Activated T-helper 2 cell treated with anti-CD3 and anti-CD28 coated beads, Interferon-gamma antibody, Interleukin-2, Interleukin-4, amounts not matched to agents 10 μg/mL and 5 μg/mL and 100 μg/mL, durations not matched to agents 14 hours and 24 hours and 36 hours (primary cell): Measurements from ENCODE around the gene PXN. TPM values are rescaled to one million over a fixed set of nuclear protein-coding genes. Genes with fewer than 3 reads are reported as not detected.

Experiments used
- DNase-seq: peaks from one replicate; pipeline ENCODE4 v3.0.0; 2021; ENCODE audit warnings: low spot score
- H3K27ac Mint-ChIP-seq: one replicate; pipeline ENCODE4 v1.8.0; 2021; ENCODE audit warnings: mixed read lengths
- H3K27me3 Mint-ChIP-seq: one replicate; pipeline ENCODE4 v1.8.0; 2021; ENCODE audit warnings: low read depth, mixed read lengths
- H3K36me3 Mint-ChIP-seq: one replicate; pipeline ENCODE4 v1.8.0; 2021; ENCODE audit warnings: low read depth, mixed read lengths
- H3K4me1 Mint-ChIP-seq: one replicate; pipeline ENCODE4 v1.8.0; 2021; ENCODE audit warnings: low read depth, mixed read lengths
- H3K4me3 Mint-ChIP-seq: one replicate; pipeline ENCODE4 v1.8.0; 2021; ENCODE audit warnings: low read depth, mild to moderate bottlenecking, moderate library complexity, mixed read lengths
- H3K9me3 Mint-ChIP-seq: one replicate; pipeline ENCODE4 v1.8.0; 2021; ENCODE audit warnings: mixed read lengths
- intact Hi-C: fragments of 100-400 bp; cut with micrococcal nuclease; formaldehyde crosslinking; loops from one replicate; pipeline ENCODE4 v1.15.1; 2023
- total RNA-seq: library from RNA; stranded (reverse); gene quantifications from 2 replicates; pipeline ENCODE4 v1.2.3, GENCODE V29; 2022

Gene PXN
- total RNA-seq: 44.4 and 45.4 TPM in 2 replicates

GRCh38 chr12:120265473-120266179 is at the start of gene PXN:
PXN (minus strand) TSS chr12:120265730; CDS start chr12:120265629, 101 bp downstream.
- peaks cover 10% of the 10 kb centered on the region for H3K36me3 Mint-ChIP-seq

GRCh38 chr12:120314220-120314619 is 48.7 kb upstream of the PXN start:
- H3K27ac Mint-ChIP-seq: no peak overlapping the region
- H3K36me3 Mint-ChIP-seq: no peaks in the 10 kb centered on the region
- no peak for DNase-seq
- intact Hi-C loops: no loop called here
- no peaks in the 10 kb centered on the region for H3K9me3 Mint-ChIP-seq
- H3K4me1 Mint-ChIP-seq: peaks cover 11% of the 10 kb centered on the region
- no peak overlapping the region for H3K4me3 Mint-ChIP-seq
- peaks cover 4% of the 10 kb centered on the region for H3K27me3 Mint-ChIP-seq

More at GRCh38 chr12:120265473-120266179, at the start of gene PXN:
- peak; percentile 85 for DNase-seq
- intact Hi-C loops: loop anchor here (1.0 to 2.0 kb wide), 3 partner anchors 27 to 71 kb away; partner anchors contain the start of gene GCN1
- Mint-ChIP-seq H3K9me3 (no peaks in the 10 kb centered on the region), H3K4me1 (peaks cover 43% of the 10 kb centered on the region), H3K27me3 (no peaks in the 10 kb centered on the region), H3K4me3 (peak within 1 kb of the TSS; percentile 90), H3K27ac (peak within 1 kb of the TSS; percentile 85)

- Mint-ChIP-seq H3K36me3 (peaks cover 6% of the 10 kb centered on the region), H3K27ac (peak within 1 kb of the TSS; percentile 71), H3K9me3 (no peaks in the 10 kb centered on the region), H3K4me3 (peak within 1 kb of the TSS; percentile 86), H3K27me3 (no peaks in the 10 kb centered on the region), H3K4me1 (peaks cover 7% of the 10 kb centered on the region)
- peak; percentile 82 for DNase-seq
- intact Hi-C loops: loop anchor here (1.0 kb wide), 2 partner anchors 9 to 15 kb away; partner anchors contain the start of gene RNU4-1
Measured at GRCh38 chr12:120301962-120302815, 36.7 kb upstream of the PXN start, which contains the start of gene SIRT4. SIRT4 (plus strand) TSS chr12:120302321; CDS start chr12:120303562, 1,241 bp downstream.

- intact Hi-C loops: loop anchor here (1.0 to 2.0 kb wide), 6 partner anchors 9 to 280 kb away; partner anchors contain the start of genes PXN, RPLP0 and SIRT4
- H3K27ac Mint-ChIP-seq: no peak within 1 kb of the TSS
- H3K27me3 Mint-ChIP-seq: peaks cover 9% of the 10 kb centered on the region
- peaks cover 8% of the 10 kb centered on the region for H3K4me1 Mint-ChIP-seq
- no peaks in the 10 kb centered on the region for H3K36me3 Mint-ChIP-seq
- H3K4me3 Mint-ChIP-seq: no peak within 1 kb of the TSS
- H3K9me3 Mint-ChIP-seq: no peaks in the 10 kb centered on the region
- peak; percentile 76 for DNase-seq
Measured at GRCh38 chr12:120292661-120293531, 27.4 kb upstream of the PXN start, which contains the start of gene RNU4-1. RNU4-1 (minus strand) TSS chr12:120293237.

GRCh38 chr12:120292411-120292660 is 26.8 kb upstream of the PXN start:
- no peak overlapping the region for H3K4me3 Mint-ChIP-seq
- H3K4me1 Mint-ChIP-seq: peaks cover 8% of the 10 kb centered on the region
- DNase-seq: no peak
- no peaks in the 10 kb centered on the region for H3K9me3 Mint-ChIP-seq
- intact Hi-C loops: loop anchor here (1.0 to 2.0 kb wide), 4 partner anchors 25 to 280 kb away; partner anchors contain the start of gene PXN
- H3K27me3 Mint-ChIP-seq: peaks cover 10% of the 10 kb centered on the region
- no peak overlapping the region for H3K27ac Mint-ChIP-seq
- no peaks in the 10 kb centered on the region for H3K36me3 Mint-ChIP-seq

GRCh38 chr12:120290609-120291305 is 25.2 kb upstream of the PXN start:
- Mint-ChIP-seq H3K4me3 (no peak overlapping the region), H3K9me3 (no peaks in the 10 kb centered on the region), H3K36me3 (no peaks in the 10 kb centered on the region), H3K4me1 (peaks cover 8% of the 10 kb centered on the region), H3K27me3 (peaks cover 12% of the 10 kb centered on the region), H3K27ac (no peak overlapping the region)
- DNase-seq: peak; percentile 41
- intact Hi-C loops: loop anchor here (1.0 to 2.0 kb wide), 2 partner anchors 38 to 59 kb away; no protein-coding TSS in a partner anchor

GRCh38 chr12:120287491-120287890 is 22.0 kb upstream of the PXN start:
- intact Hi-C loops: no loop called here
- peaks cover 12% of the 10 kb centered on the region for H3K27me3 Mint-ChIP-seq

GRCh38 chr12:120286768-120287490 is 21.4 kb upstream of the PXN start:
- intact Hi-C loops: no loop called here
- no peaks in the 10 kb centered on the region for H3K36me3 Mint-ChIP-seq
- DNase-seq: no peak

More at GRCh38 chr12:120287491-120287890, 22.0 kb upstream of the PXN start:
- Mint-ChIP-seq H3K36me3 (no peaks in the 10 kb centered on the region), H3K27ac (no peak overlapping the region), H3K4me3 (no peak overlapping the region), H3K4me1 (peaks cover 8% of the 10 kb centered on the region), H3K9me3 (no peaks in the 10 kb centered on the region)
- DNase-seq: no peak

GRCh38 chr12:120284381-120284780 is 18.9 kb upstream of the PXN start:
- Mint-ChIP-seq H3K4me1 (no peaks in the 10 kb centered on the region), H3K36me3 (no peaks in the 10 kb centered on the region), H3K27ac (no peak overlapping the region), H3K27me3 (peaks cover 6% of the 10 kb centered on the region), H3K4me3 (no peak overlapping the region), H3K9me3 (no peaks in the 10 kb centered on the region)
- DNase-seq: no peak
- intact Hi-C loops: no loop called here

More at GRCh38 chr12:120286768-120287490, 21.4 kb upstream of the PXN start:
- Mint-ChIP-seq H3K4me1 (peaks cover 8% of the 10 kb centered on the region), H3K4me3 (no peak overlapping the region), H3K9me3 (no peaks in the 10 kb centered on the region), H3K27me3 (peaks cover 12% of the 10 kb centered on the region), H3K27ac (no peak overlapping the region)

- H3K4me3 Mint-ChIP-seq: no peak overlapping the region
- no peak for DNase-seq
- no peaks in the 10 kb centered on the region for H3K4me1 Mint-ChIP-seq
- no peaks in the 10 kb centered on the region for H3K36me3 Mint-ChIP-seq
- H3K27me3 Mint-ChIP-seq: peaks cover 4% of the 10 kb centered on the region
- no peak overlapping the region for H3K27ac Mint-ChIP-seq
- intact Hi-C loops: no loop called here
- H3K9me3 Mint-ChIP-seq: no peaks in the 10 kb centered on the region
Measured at GRCh38 chr12:120283318-120283717, 17.8 kb upstream of the PXN start.
